Measurements from ENCODE around the gene C9orf50.

C9orf50 gene

DNA sequence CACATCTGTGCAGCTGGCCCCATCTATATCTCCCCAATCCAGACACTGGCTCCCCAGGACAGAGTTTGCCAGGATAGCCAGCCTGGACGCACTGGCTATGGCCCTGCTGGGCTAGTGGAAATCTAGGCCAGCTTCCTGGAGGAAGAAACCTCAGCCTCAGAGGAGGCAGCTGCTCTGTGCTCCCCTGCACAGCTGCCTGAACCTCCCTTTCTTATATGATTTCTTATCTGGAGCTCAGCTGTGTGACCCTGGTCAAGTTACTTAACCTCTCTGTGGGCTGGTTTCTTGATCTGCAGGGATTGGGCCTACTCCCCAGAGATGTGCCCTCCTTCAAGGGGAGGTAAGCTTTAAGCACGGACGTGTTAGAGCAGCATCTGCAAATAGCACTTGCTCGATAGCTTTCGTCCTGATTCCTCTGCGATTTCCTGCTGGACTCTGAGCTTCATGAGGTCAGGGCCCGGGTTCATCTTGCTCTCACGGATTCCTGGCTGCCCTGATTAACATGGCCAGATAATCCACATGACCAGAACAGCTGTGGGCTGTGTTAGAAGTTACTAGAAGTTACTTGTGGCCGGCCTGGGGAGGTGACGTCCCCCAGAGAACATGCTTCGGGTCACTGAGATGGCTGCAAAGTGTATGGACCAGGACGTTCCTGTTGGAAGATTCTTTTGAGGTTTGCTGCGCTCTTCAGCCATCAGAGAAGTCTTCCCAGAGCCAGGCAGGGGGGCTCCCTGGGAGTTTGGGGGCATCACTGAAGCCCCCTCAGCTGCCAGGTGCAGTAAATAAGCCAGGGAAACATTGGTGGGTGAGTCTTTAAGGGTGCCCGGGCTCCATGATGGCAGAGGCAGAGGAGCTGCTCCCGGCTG is 14.5 kb downstream of the C9orf50 start:
- Histone ChIP-seq H3K9ac (peak overlapping the region; percentile 30; the same call in 1 of the 2 replicates), H3K27ac (peak overlapping the region; percentile 72), H3K9me3 (no peaks in the 10 kb centered on the region), H3K4me1 (peaks cover 89% of the 10 kb centered on the region), H3K4me3 (no peak overlapping the region), H3K4me2 (peak overlapping the region; percentile 100), H3K36me3 (no peaks in the 10 kb centered on the region), H3K27me3 (no peaks in the 10 kb centered on the region), H4K20me1 (no peaks in the 10 kb centered on the region)
- no peak for TF ChIP-seq Cebpa-rat (IDR thresholded peaks at IDR 0.05)

DNA sequence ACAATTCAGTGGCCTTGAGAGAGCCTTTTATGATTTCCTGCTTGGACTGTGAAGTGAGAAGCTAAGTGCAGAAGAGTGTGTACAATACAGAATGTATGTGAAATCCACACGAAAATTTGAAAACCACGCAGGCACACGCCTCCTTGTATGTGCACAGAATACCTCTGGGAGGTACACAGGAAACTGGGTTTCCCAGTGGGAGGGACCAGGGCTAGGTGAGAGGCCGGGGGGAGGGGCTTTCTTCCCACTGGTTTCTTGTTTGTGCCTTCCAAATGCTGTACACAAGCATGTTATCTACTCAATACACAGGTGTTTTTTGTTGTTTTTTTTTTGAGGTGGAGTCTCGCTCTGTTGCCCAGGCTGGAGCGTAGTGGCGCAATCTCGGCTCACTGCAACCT is 16.1 kb downstream of the C9orf50 start:
- peak overlapping the region; percentile 40 for H3K27ac ChIP-seq
- no peaks in the 10 kb centered on the region for H3K36me3 ChIP-seq
- H3K4me1 ChIP-seq, result peaks cover 91% of the 10 kb centered on the region
- no peaks in the 10 kb centered on the region for H3K9me3 ChIP-seq
- peak overlapping the region; percentile 79 for H3K4me2 ChIP-seq
- no peaks in the 10 kb centered on the region for H4K20me1 ChIP-seq
- H3K4me3 ChIP-seq, result no peak overlapping the region
- no peak for TF ChIP-seq Cebpa-rat (IDR thresholded peaks at IDR 0.05)
- no peaks in the 10 kb centered on the region for H3K27me3 ChIP-seq
- H3K9ac ChIP-seq, result no peak overlapping the region

DNA sequence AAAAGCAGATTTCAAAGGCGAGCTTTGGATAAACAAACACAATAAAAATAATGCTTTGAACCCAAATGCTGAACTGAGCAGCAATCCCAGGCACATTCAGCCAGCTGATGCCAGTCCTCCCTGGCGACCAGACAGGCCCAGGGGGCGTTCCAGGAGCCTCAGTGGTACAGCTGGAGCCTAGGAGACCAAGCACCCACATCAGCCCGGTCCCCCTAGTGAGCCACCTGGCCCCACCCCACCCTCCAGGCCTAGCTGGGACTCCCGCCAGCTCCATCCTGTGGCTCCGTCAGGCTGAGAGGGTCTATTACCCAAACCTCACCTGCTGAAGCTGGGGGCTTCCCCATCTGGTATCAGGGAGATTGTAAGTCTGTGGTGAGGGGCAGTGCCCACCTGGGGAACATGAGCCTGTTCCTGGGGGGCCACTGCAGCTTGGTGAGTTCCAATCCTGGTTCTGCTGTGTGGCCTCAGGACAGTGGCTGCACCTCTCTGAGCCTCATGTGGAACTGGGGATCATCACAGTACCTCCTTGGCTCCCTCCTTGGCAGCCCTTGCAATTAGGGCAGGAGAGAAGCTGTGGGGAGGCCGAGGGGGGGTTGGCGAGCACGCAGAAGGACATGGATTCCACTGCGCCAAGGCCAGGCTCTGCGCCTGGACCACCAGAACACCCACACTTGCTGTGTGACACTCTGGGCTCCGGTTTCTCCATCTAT is 16.7 kb downstream of the C9orf50 start:
- H3K27ac ChIP-seq, result peak overlapping the region; percentile 40
- H3K27me3 ChIP-seq, result no peaks in the 10 kb centered on the region
- no peak for TF ChIP-seq Cebpa-rat (IDR thresholded peaks at IDR 0.05)
- peak overlapping the region; percentile 79 for H3K4me2 ChIP-seq
- H3K9ac ChIP-seq, result no peak overlapping the region
- no peak overlapping the region for H3K4me3 ChIP-seq
- peaks cover 91% of the 10 kb centered on the region for H3K4me1 ChIP-seq
- H4K20me1 ChIP-seq, result no peaks in the 10 kb centered on the region
- no peaks in the 10 kb centered on the region for H3K9me3 ChIP-seq
- no peaks in the 10 kb centered on the region for H3K36me3 ChIP-seq

DNA sequence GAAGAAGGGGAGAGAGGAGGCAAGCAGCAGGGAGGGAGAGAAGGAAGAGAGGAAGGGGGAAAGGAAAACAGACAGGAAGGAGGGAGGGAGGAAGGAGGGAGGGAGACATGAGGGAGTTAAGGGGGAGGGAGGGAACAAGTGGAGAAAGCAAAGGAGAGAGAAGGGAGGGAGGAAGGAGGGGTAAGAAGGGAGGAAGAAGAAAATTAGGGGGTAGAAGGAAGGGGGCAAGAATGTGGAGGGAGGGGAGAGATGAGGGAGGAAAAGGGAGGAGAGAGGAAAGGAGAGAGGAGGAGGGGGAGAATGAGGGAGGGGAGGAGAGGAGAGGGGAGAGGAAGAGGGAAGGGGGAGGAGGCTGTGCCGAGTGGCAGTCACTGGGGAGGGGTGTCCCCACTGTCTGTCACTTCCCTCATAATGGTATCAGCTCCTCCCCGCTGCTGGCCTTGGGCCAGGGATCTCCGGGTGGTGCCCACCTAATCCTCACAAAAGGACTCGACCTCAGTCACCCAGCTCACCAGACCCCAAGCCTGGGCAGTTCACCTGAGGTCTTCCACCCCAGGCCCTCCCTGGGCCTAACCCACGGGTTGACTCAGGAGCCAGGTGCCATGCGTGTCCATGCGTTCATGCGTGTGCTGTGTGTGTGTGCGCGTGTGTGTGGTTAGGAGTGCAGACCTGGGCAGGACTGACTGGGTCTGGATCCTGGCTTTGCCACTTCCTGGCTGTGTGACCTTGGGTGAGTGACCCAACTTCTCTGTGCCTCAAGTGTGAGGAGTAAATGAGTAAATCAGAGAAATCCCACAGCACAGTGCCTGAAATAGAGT is 18.1 kb downstream of the C9orf50 start:
- H3K9ac ChIP-seq, result no peak overlapping the region
- peak overlapping the region; percentile 30; the same call in 1 of the 2 replicates for H3K27ac ChIP-seq
- peak overlapping the region; percentile 79 for H3K4me2 ChIP-seq

DNA sequence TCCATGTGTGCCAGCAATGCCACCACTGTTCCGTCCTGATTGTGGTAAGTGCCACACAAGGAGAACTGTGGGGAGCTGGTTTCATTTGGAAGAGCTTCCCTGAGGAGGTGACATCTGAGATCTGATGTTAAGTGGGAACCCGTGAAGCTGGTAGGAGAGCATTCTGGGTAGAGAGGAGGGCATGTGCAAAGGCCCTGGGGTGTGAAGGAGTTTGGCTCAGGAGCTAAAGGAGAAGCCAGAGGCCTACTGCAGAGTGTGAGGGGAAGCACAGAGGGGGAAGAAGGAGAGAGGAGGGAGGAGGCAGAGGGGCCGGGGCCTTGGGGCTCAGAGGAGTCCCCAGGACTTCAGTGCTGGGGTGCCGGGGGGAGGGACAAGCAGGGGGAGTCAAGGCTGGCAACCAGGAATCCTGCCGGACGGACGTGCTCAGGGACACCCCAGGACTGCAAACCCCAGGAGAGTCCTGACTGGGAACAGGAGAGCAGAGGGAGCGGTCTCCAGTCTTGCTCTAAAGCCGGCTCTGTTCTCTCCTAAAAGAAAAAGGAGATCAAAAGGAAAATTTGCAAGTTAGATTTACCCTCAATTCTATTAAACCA is 19.7 kb downstream of the C9orf50 start:
- H3K27me3 ChIP-seq, result no peaks in the 10 kb centered on the region; the same call in 1 of the 2 replicates
- no peak overlapping the region for H3K9ac ChIP-seq
- H3K9me3 ChIP-seq, result no peaks in the 10 kb centered on the region
- no peak overlapping the region for H3K4me2 ChIP-seq
- no peak overlapping the region for H3K4me3 ChIP-seq
- no peaks in the 10 kb centered on the region for H3K36me3 ChIP-seq
- peaks cover 91% of the 10 kb centered on the region for H3K4me1 ChIP-seq
- H4K20me1 ChIP-seq, result no peaks in the 10 kb centered on the region
- H3K27ac ChIP-seq, result no peak overlapping the region
- no peak for TF ChIP-seq Cebpa-rat (IDR thresholded peaks at IDR 0.05)

More for the DNA sequence above, 18.1 kb downstream of the C9orf50 start:
- Histone ChIP-seq H3K27me3 (no peaks in the 10 kb centered on the region; the same call in 1 of the 2 replicates), H4K20me1 (no peaks in the 10 kb centered on the region), H3K9me3 (no peaks in the 10 kb centered on the region), H3K4me1 (peaks cover 91% of the 10 kb centered on the region), H3K36me3 (no peaks in the 10 kb centered on the region), H3K4me3 (no peak overlapping the region)
- TF ChIP-seq Cebpa-rat (IDR thresholded peaks at IDR 0.05), result no peak

DNA sequence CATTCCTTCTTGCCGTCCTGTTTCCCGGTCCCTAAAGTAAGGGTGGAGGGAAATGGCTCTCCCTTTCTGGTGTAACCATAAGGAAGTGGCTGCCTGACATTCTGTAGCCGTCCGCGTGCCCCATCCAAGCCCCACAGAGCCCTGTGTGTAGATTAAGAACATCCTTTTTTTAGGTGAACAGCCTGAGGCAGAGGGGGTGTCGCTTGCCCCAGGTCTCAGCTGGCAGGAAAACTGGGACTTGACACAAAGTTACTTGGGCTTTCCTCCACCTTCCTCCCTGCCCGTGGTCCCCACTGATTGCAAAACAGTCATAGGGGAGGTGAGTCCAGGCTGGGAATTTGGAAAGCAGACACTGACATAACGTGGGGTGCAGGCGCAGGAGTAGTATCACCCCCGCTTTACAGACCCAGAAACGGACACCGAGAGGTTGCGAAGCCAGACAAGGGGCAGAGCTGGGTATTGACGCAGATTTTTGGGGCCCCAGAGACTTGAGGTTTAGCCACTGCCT is 22.8 kb downstream of the C9orf50 start:
- TF ChIP-seq Cebpa-rat (IDR thresholded peaks at IDR 0.05), result no peak
- peak overlapping the region; percentile 98 for H3K4me2 ChIP-seq

DNA sequence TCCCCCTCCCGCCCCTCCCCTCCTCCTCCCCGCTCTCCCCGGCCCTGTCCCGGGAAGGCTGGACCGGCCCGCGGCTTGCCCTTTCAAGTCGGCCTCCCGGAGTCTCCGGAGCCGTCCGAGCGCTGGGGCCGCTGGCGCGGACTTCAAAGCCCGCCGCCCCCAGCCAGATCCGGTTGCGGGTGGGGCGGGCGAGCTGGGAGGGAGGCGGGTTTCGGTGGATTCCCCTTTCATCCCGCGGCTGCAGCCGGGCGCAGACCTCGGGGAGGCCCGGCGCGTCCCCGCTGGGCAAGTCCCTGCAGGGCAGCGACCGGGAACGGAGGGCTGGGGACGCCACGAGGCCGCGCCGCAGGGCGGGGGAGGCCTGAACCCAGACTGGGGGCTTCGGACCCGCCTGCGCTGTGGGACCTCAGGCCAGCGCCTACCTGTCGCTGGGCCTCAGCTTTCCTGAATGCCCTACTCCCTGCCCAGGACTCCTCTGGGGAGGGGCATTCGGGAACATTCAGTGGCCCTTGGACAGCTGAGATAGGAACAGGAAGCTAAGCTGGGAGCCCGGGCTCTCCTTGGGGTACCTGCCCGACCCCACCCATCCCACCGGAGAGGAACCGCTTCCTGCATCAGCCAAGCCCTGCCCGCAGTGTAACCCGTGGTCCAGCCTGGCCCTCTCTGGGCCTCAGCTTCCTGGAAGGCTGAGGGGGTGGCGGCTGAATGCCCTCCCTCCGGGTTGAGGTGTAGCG is 23.4 kb downstream of the C9orf50 start:
- no peaks in the 10 kb centered on the region; the same call in 1 of the 2 replicates for H3K27me3 ChIP-seq
- H3K4me1 ChIP-seq, result peaks cover 78% of the 10 kb centered on the region
- H3K4me3 ChIP-seq, result peak overlapping the region; percentile 57
- H3K9ac ChIP-seq, result peak overlapping the region; percentile 57
- H3K9me3 ChIP-seq, result no peaks in the 10 kb centered on the region
- no peaks in the 10 kb centered on the region for H4K20me1 ChIP-seq
- H3K36me3 ChIP-seq, result no peaks in the 10 kb centered on the region
- peak overlapping the region; percentile 98 for H3K4me2 ChIP-seq
- peak overlapping the region; percentile 76 for H3K27ac ChIP-seq
- TF ChIP-seq Cebpa-rat (IDR thresholded peaks at IDR 0.05), result no peak

More for the DNA sequence above, 22.8 kb downstream of the C9orf50 start:
- Histone ChIP-seq H3K4me1 (peaks cover 84% of the 10 kb centered on the region), H3K9ac (peak overlapping the region; percentile 57), H3K4me3 (peak overlapping the region; percentile 57), H4K20me1 (no peaks in the 10 kb centered on the region), H3K27me3 (no peaks in the 10 kb centered on the region; the same call in 1 of the 2 replicates), H3K27ac (peak overlapping the region; percentile 76), H3K9me3 (no peaks in the 10 kb centered on the region), H3K36me3 (no peaks in the 10 kb centered on the region)

DNA sequence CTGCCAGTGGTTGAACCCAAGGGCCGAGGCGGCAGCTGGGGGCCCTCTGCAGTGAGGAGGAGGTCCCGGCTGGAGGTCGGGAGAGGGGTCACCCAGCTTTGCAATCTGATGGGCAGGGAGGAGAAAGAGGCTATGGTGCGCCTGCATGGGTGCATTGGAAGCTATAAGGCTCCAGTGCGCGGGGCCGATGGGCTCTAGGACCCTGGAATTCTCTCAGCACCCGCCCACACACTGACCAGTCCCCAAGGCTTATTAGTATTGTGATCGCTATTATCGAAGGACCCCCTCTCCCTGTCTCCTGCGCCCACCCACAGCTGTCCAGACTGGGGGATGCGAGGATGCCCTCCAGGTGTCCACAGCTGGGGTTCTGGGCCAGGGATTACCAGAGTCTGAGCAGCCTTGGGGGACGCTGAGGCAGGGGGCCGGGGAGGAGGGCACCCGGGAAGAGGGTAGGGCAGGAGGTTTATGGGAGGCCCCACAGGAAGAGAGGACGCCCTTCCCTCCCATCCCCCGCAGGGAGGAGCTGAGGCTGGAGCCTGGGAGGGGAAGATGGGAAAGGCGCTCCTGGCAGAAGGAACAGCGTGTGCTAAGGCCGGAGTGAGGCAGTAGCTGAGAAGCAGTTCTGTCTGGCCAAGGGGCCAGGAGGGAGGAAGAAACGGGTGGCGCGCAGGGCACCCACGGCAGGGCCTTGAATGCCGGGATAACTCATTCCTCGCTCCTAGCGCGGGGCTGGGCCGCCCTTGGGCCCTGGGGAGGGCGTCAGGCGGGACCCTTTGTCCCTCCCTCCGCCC is 24.2 kb downstream of the C9orf50 start:
- Histone ChIP-seq H3K4me3 (no peak overlapping the region), H3K27me3 (no peaks in the 10 kb centered on the region; the same call in 1 of the 2 replicates), H3K4me2 (peak overlapping the region; percentile 98), H3K4me1 (peaks cover 72% of the 10 kb centered on the region), H3K9me3 (no peaks in the 10 kb centered on the region), H3K9ac (no peak overlapping the region), H3K27ac (0 out of 2 replicates have a peak overlapping the region, but pooled peaks have one; percentile 18), H4K20me1 (no peaks in the 10 kb centered on the region), H3K36me3 (no peaks in the 10 kb centered on the region)
- TF ChIP-seq Cebpa-rat (IDR thresholded peaks at IDR 0.05), result no peak

All from BLaER1 (cell line).